B cell (primary cell): Measurements from ENCODE around the gene C11orf54. TPM values are rescaled to one million over a fixed set of nuclear protein-coding genes. Genes with fewer than 3 reads are reported as not detected.

Experiments used
- ATAC-seq: fragments of 200-7000 bp; cut with Tn5 transposase; one replicate; pipeline ENCODE4 v1.10.0; 2021; ENCODE audit warnings: low read depth, mild to moderate bottlenecking, moderate number of reproducible peaks, moderate library complexity
- CTCF ChIA-PET: fragments of 350-600 bp; sonication (Branson Sonifier 250); formaldehyde crosslinking; loops from one replicate; lab custom pipeline; 2021; ENCODE audit warnings: antibody characterized with exemption, inconsistent platforms; lab: Charles Lee
- POLR2A ChIA-PET: fragments of 350-600 bp; sonication (Branson Sonifier 250); formaldehyde crosslinking; loops from one replicate; lab custom pipeline; 2021; ENCODE audit warnings: antibody characterized with exemption; lab: Charles Lee
- DNase-seq: peaks from one replicate; pipeline ENCODE4 v3.0.0; 2013
- H2AFZ ChIP-seq: 2 replicates; pipeline ENCODE4 v1.6.1; 2012; ENCODE audit warnings: mild to moderate bottlenecking, low read depth, low read length; ENCODE audit not compliant: insufficient read depth, poor library complexity, severe bottlenecking
- H3K27ac ChIP-seq, 2 donors: 1 replicate in 1 of 2; 2 replicates in 1 of 2; pipeline ENCODE4 v1.5.1; 2012 to 2013; ENCODE audit warnings: low read length in 2 of 2, mild to moderate bottlenecking in 2 of 2, moderate library complexity in 1 of 2
- H3K27me3 ChIP-seq, 4 experiments: fragments of 200-600 bp in 1 of 4; sonication (generic) in 1 of 4; replicated peaks in 1 of 4; 1 replicate in 2 of 4; 2 replicates in 2 of 4; pipeline versions ENCODE4 v1.6.1 to v1.7.0; 2013 to 2016; ENCODE audit warnings: low read length in 3 of 4, mild to moderate bottlenecking in 2 of 4, mixed read lengths in 1 of 4, moderate library complexity in 1 of 4; ENCODE audit not compliant: insufficient read depth in 4 of 4, control insufficient read depth in 3 of 4; ENCODE audit errors: control extremely low read depth in 1 of 4
- H3K36me3 ChIP-seq, 2 experiments: replicated peaks in 1 of 2; 1 replicate in 1 of 2; 2 replicates in 1 of 2; pipeline versions ENCODE4 v1.6.1 to v1.7.1; 2013; ENCODE audit warnings: low read length in 1 of 2; ENCODE audit not compliant: insufficient read depth in 2 of 2, control insufficient read depth in 1 of 2; ENCODE audit errors: control extremely low read depth in 1 of 2, extremely low read depth in 1 of 2
- H3K4me1 ChIP-seq, 2 donors: fragments of 200-600 bp in 1 of 2; sonication (generic) in 1 of 2; 1 replicate in 1 of 2; 2 replicates in 1 of 2; pipeline versions ENCODE4 v1.5.1 to v1.6.1; 2013 to 2017; ENCODE audit warnings: low read length in 2 of 2; ENCODE audit not compliant: control insufficient read depth in 2 of 2, insufficient read depth in 2 of 2
- H3K4me2 ChIP-seq: replicated peaks from 2 replicates; pipeline ENCODE3; 2012; ENCODE audit warnings: mild to moderate bottlenecking, low read depth, low read length; ENCODE audit not compliant: poor library complexity, severe bottlenecking
- H3K4me3 ChIP-seq, 5 experiments: fragments of 200-600 bp in 1 of 5; sonication (generic) in 1 of 5; 1 replicate in 3 of 5; 2 replicates in 2 of 5; pipeline versions ENCODE4 v1.5.1 to v1.7.0; 2011 to 2016; ENCODE audit warnings: low read length in 4 of 5, mild to moderate bottlenecking in 4 of 5, low read depth in 2 of 5, control low read depth in 1 of 5, moderate library complexity in 1 of 5; ENCODE audit not compliant: insufficient read depth in 1 of 5; ENCODE audit errors: control extremely low read depth in 1 of 5, extremely low read depth in 1 of 5
- H3K79me2 ChIP-seq: fragments of 200-600 bp; sonication (generic); one replicate; pipeline ENCODE4 v1.6.0; 2016; ENCODE audit warnings: low read length; ENCODE audit not compliant: control insufficient read depth, insufficient read depth
- H3K9ac ChIP-seq: fragments of 200-600 bp; sonication (generic); 2 replicates; pipeline ENCODE4 v1.6.1; 2017; ENCODE audit warnings: mild to moderate bottlenecking, low read length, moderate library complexity
- H3K9me3 ChIP-seq, 3 donors: one replicate each; pipeline versions ENCODE4 v1.6.1 to v1.7.1; 2013; ENCODE audit warnings: low read length in 2 of 3; ENCODE audit not compliant: control insufficient read depth in 2 of 3, insufficient read depth in 1 of 3; ENCODE audit errors: control extremely low read depth in 1 of 3
- H4K20me1 ChIP-seq: 2 replicates; pipeline ENCODE4 v1.6.0; 2012; ENCODE audit warnings: mild to moderate bottlenecking, low read length; ENCODE audit not compliant: insufficient read depth, control insufficient read depth, poor library complexity, severe bottlenecking
- H3K27ac Mint-ChIP-seq: one replicate; pipeline ENCODE4 v1.8.0; 2021; ENCODE audit warnings: mixed read lengths
- H3K27me3 Mint-ChIP-seq: one replicate; pipeline ENCODE4 v1.8.0; 2021; ENCODE audit warnings: mixed read lengths
- H3K4me1 Mint-ChIP-seq: one replicate; pipeline ENCODE4 v1.8.0; 2021; ENCODE audit warnings: mixed read lengths
- H3K4me3 Mint-ChIP-seq: one replicate; pipeline ENCODE4 v1.8.0; 2021; ENCODE audit warnings: mixed read lengths
- H3K9me3 Mint-ChIP-seq: one replicate; pipeline ENCODE4 v1.8.0; 2022; ENCODE audit warnings: mixed read lengths; ENCODE audit not compliant: insufficient read depth
- CTCF ChIP-seq: fragments of 200-600 bp; IDR thresholded peaks from one replicate; pipeline ENCODE4 v1.8.0; 2022; ENCODE audit warnings: antibody characterized with exemption, mild to moderate bottlenecking
- EZH2 ChIP-seq: IDR thresholded peaks from 2 replicates; pipeline ENCODE4 v1.6.1; 2012; ENCODE audit warnings: borderline replicate concordance, low read depth, mild to moderate bottlenecking, moderate library complexity, low read length; ENCODE audit not compliant: insufficient read depth, poor library complexity, severe bottlenecking
- WGBS: methylation state at CpG from one replicate; pipeline ENCODE4 v1.1.5; 2013; ENCODE audit warnings: missing lambda C conversion rate; ENCODE audit not compliant: insufficient coverage; 5-methylcytosine and 5-hydroxymethylcytosine counted together
- intact Hi-C: fragments of 100-400 bp; cut with micrococcal nuclease; formaldehyde crosslinking; loops from one replicate; pipeline ENCODE4 v1.10.0; 2022
- polyA plus RNA-seq: library from polyadenylated mRNA; depleted of rRNA; stranded (reverse); fragments of >200 nt; gene quantifications from 2 replicates; pipeline ENCODE4 v1.2.3, GENCODE V29; 2012
- total RNA-seq, 2 donors: library from RNA; stranded (reverse); fragments of 120-200 nt in 1 of 2; gene quantifications; 1 replicate in 1 of 2; 2 replicates in 1 of 2; pipeline versions ENCODE4 v1.2.3 to v1.2.4, GENCODE V29; 2013 to 2022

Gene C11orf54
- total and polyA plus RNA-seq, 2 donors (not counting 1 experiment from before 2014, with no cell fraction given), result 9.2 to 38.9 TPM

- TF ChIP-seq CTCF (no peak), EZH2 (no peak)
- H3K4me2 ChIP-seq, result no peak overlapping the region
- H3K4me3 Mint-ChIP-seq, result no peak overlapping the region
- no peak overlapping the region for H3K27ac ChIP-seq
- CTCF ChIA-PET, result no interaction called here
- H3K9me3 Mint-ChIP-seq, result no peaks in the 10 kb centered on the region
- 100% methylated on average over 2 of the region's 6 CpGs for WGBS
- peaks cover 3% of the 10 kb centered on the region for H3K79me2 ChIP-seq
- intact Hi-C loops, result no loop called here
- H3K4me1 ChIP-seq, result no peaks in the 10 kb centered on the region
- H3K27me3 Mint-ChIP-seq, result no peaks in the 10 kb centered on the region
- no peak overlapping the region for H2AFZ ChIP-seq
- H3K4me1 Mint-ChIP-seq, result no peaks in the 10 kb centered on the region
- H3K27ac Mint-ChIP-seq, result no peak overlapping the region
- H3K9ac ChIP-seq, result no peak overlapping the region
- POLR2A ChIA-PET, result no interaction called here
- DNase-seq (no peak), ATAC-seq (no peak)
- H3K36me3 ChIP-seq, result peaks cover 0 to 88% of the 10 kb centered on the region in 2 experiments
- H3K9me3 ChIP-seq, result no peaks in the 10 kb centered on the region
- H3K27me3 ChIP-seq, result no peaks in the 10 kb centered on the region
- H3K4me3 ChIP-seq, result no peak overlapping the region
- H4K20me1 ChIP-seq, result peaks cover 19% of the 10 kb centered on the region
These were observed 55.2 kb downstream of the C11orf54 start for GRCh38 chr11:93796441-93797231.

GRCh38 chr11:93801366-93801765 is 59.9 kb downstream of the C11orf54 start:
- ChIA-PET CTCF (interaction anchor here (0.6 kb wide), 1 partner anchor 696 kb away, joined by 3 read pairs; no protein-coding TSS in a partner anchor), POLR2A (no interaction called here)
- Mint-ChIP-seq H3K27ac (no peak overlapping the region), H3K4me1 (no peaks in the 10 kb centered on the region), H3K27me3 (no peaks in the 10 kb centered on the region), H3K9me3 (no peaks in the 10 kb centered on the region), H3K4me3 (no peak overlapping the region)
- Histone ChIP-seq H3K9ac (no peak overlapping the region), H3K9me3 (no peaks in the 10 kb centered on the region), H3K36me3 (peaks cover 2 to 83% of the 10 kb centered on the region in 2 experiments), H3K27me3 (no peaks in the 10 kb centered on the region), H3K27ac (no peak overlapping the region), H3K4me2 (no peak overlapping the region), H3K4me3 (no peak overlapping the region), H3K4me1 (no peaks in the 10 kb centered on the region), H4K20me1 (peaks cover 29% of the 10 kb centered on the region), H3K79me2 (peaks cover 10% of the 10 kb centered on the region), H2AFZ (no peak overlapping the region)
- TF ChIP-seq CTCF (no peak), EZH2 (no peak)
- ATAC-seq (no peak), DNase-seq (no peak)
- no CpG with 5 or more reads among the region's 2 CpGs for WGBS
- intact Hi-C loops, result no loop called here
